Duodenal mucosa (tissue), 2 donors: ENCODE measurements around the gene ELMO1.

ENCODE experiments used
- H3K27ac ChIP-seq: one replicate; pipeline ENCODE4 v1.7.0; 2013; ENCODE audit warnings: low read depth, low read length
- H3K27me3 ChIP-seq, 2 donors: one replicate each; pipeline ENCODE4 v1.7.0; 2013; ENCODE audit warnings: low read length in 2 of 2, control low read depth in 1 of 2; ENCODE audit not compliant: insufficient read depth in 2 of 2, control insufficient read depth in 1 of 2
- H3K36me3 ChIP-seq, 2 donors: one replicate each; pipeline ENCODE4 v1.7.0; 2013; ENCODE audit warnings: low read length in 2 of 2, control low read depth in 1 of 2; ENCODE audit not compliant: insufficient read depth in 2 of 2, control insufficient read depth in 1 of 2
- H3K4me1 ChIP-seq, 2 donors: one replicate each; pipeline ENCODE4 v1.7.0; 2013; ENCODE audit warnings: low read length in 2 of 2, control low read depth in 1 of 2; ENCODE audit not compliant: insufficient read depth in 2 of 2, control insufficient read depth in 1 of 2
- H3K4me3 ChIP-seq, 2 donors: one replicate each; pipeline ENCODE4 v1.7.0; 2013; ENCODE audit warnings: low read length in 2 of 2, low read depth in 1 of 2
- H3K9ac ChIP-seq, 2 donors: one replicate each; pipeline ENCODE4 v1.7.0; 2013; ENCODE audit warnings: low read length in 2 of 2, low read depth in 1 of 2
- H3K9me3 ChIP-seq, 2 donors: one replicate each; pipeline ENCODE4 v1.7.0; 2013; ENCODE audit warnings: low read length in 2 of 2, control low read depth in 1 of 2; ENCODE audit not compliant: control insufficient read depth in 1 of 2

The ELMO1 gene

GRCh38 chr7:37445064-37445723, 3.5 kb downstream of the ELMO1 start:
- H3K36me3 ChIP-seq, result no peaks in the 10 kb centered on the region
- peaks cover 8 to 13% of the 10 kb centered on the region in 2 donors for H3K4me1 ChIP-seq
- no peak overlapping the region for H3K27ac ChIP-seq
- H3K9ac ChIP-seq, result no peak overlapping the region
- no peaks in the 10 kb centered on the region for H3K27me3 ChIP-seq
- H3K9me3 ChIP-seq, result no peaks in the 10 kb centered on the region
- H3K4me3 ChIP-seq, result no peak overlapping the region

- Histone ChIP-seq H3K36me3 (no peaks in the 10 kb centered on the region), H3K9me3 (no peaks in the 10 kb centered on the region), H3K9ac (no peak overlapping the region), H3K4me3 (no peak overlapping the region), H3K27ac (no peak overlapping the region), H3K27me3 (no peaks in the 10 kb centered on the region), H3K4me1 (peaks cover 5 to 10% of the 10 kb centered on the region in 2 donors)
These were observed 5.0 kb downstream of the ELMO1 start for GRCh38 chr7:37443627-37444026.

GRCh38 chr7:37442268-37442667, 6.4 kb downstream of the ELMO1 start:
- Histone ChIP-seq H3K4me3 (no peak overlapping the region), H3K27ac (no peak overlapping the region), H3K4me1 (peaks cover 5 to 10% of the 10 kb centered on the region in 2 donors), H3K9ac (no peak overlapping the region), H3K36me3 (no peaks in the 10 kb centered on the region), H3K27me3 (no peaks in the 10 kb centered on the region), H3K9me3 (no peaks in the 10 kb centered on the region)

GRCh38 chr7:37441816-37442215, 6.8 kb downstream of the ELMO1 start:
- Histone ChIP-seq H3K27me3 (no peaks in the 10 kb centered on the region), H3K4me3 (no peak overlapping the region), H3K27ac (no peak overlapping the region), H3K36me3 (no peaks in the 10 kb centered on the region), H3K9ac (no peak overlapping the region), H3K9me3 (no peaks in the 10 kb centered on the region), H3K4me1 (peaks cover 5 to 10% of the 10 kb centered on the region in 2 donors)

DNA sequence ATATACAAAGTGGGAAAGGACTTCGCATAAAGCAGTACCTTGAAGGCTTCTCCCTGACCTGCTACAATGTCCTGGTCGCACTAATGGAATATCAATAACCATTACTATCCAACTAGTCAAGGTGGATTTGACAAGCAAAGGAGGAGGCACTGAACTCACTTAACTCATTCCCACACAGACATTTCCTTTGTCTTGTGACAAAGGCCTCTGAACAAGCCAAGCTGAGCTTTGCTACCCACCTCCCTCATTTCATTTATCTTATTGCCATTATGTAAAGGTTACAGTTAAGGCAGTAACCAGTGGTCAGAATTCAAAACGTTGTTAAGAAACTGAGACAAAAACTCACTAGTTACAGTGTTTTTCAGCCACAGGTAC, 7.3 kb downstream of the ELMO1 start:
- no peak overlapping the region for H3K4me3 ChIP-seq
- no peak overlapping the region for H3K9ac ChIP-seq
- H3K27me3 ChIP-seq, result no peaks in the 10 kb centered on the region
- H3K4me1 ChIP-seq, result peaks cover 5 to 10% of the 10 kb centered on the region in 2 donors
- H3K27ac ChIP-seq, result no peak overlapping the region
- no peaks in the 10 kb centered on the region for H3K9me3 ChIP-seq
- H3K36me3 ChIP-seq, result no peaks in the 10 kb centered on the region

DNA sequence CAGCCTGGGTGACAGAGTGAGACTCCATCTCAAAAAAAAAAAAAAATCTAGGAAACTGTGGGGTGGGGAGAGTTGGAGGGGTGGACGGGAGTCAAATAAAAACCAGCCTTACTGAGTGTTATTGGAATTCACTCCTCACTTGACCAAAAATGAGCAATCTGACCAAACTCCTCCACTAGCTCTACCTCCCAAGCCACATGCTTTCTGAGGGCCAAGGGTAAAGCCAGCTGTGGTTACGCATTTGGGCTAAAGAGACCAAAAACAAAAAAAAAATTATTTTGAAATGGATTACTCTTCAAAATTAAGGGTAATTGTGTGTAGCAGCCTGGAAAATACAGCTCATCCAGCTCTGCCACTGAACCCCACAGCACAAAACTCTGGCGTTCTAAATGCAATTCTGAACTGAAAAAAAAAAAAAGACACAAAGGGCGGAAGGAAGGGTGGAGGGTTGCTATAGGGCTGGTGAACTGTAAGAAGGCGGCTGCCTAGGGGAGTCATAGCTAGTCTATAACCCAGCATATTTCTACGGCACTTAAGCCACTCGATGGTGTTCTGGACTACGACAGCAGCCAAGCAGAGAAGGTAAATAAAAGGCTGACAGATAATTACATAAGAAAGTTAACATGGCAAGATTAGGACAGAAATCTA, 7.8 kb downstream of the ELMO1 start:
- Histone ChIP-seq H3K27ac (no peak overlapping the region), H3K9me3 (no peaks in the 10 kb centered on the region), H3K36me3 (no peaks in the 10 kb centered on the region), H3K4me1 (peaks cover 5 to 10% of the 10 kb centered on the region in 2 donors), H3K4me3 (no peak overlapping the region), H3K27me3 (no peaks in the 10 kb centered on the region), H3K9ac (no peak overlapping the region)

DNA sequence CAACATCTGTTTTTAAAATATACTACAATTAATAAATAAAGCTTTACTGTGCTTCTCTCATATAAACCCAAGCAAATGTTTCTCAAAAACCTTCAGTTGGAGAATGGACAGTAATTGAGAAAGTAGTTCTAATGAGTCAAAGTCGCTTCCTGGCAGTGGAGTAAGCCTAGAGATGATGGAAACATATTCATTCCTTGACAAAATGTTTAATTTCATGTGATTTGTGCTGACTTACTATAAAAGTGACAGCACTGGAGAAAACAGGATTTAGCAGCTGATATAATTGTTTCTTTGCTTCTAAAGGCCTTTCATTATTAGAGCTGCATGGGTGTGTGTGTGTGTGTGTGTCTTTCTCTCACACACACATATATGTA, 9.0 kb downstream of the ELMO1 start:
- H3K4me3 ChIP-seq, result no peak overlapping the region
- H3K9ac ChIP-seq, result no peak overlapping the region
- no peaks in the 10 kb centered on the region for H3K9me3 ChIP-seq
- no peaks in the 10 kb centered on the region for H3K27me3 ChIP-seq
- peaks cover 5 to 10% of the 10 kb centered on the region in 2 donors for H3K4me1 ChIP-seq
- H3K27ac ChIP-seq, result no peak overlapping the region
- H3K36me3 ChIP-seq, result no peaks in the 10 kb centered on the region

- Histone ChIP-seq H3K4me1 (peaks cover 5 to 10% of the 10 kb centered on the region in 2 donors), H3K4me3 (no peak overlapping the region), H3K27me3 (no peaks in the 10 kb centered on the region), H3K9ac (no peak overlapping the region), H3K9me3 (no peaks in the 10 kb centered on the region), H3K27ac (no peak overlapping the region), H3K36me3 (no peaks in the 10 kb centered on the region)
These were observed 9.6 kb downstream of the ELMO1 start for GRCh38 chr7:37438906-37439652.

DNA sequence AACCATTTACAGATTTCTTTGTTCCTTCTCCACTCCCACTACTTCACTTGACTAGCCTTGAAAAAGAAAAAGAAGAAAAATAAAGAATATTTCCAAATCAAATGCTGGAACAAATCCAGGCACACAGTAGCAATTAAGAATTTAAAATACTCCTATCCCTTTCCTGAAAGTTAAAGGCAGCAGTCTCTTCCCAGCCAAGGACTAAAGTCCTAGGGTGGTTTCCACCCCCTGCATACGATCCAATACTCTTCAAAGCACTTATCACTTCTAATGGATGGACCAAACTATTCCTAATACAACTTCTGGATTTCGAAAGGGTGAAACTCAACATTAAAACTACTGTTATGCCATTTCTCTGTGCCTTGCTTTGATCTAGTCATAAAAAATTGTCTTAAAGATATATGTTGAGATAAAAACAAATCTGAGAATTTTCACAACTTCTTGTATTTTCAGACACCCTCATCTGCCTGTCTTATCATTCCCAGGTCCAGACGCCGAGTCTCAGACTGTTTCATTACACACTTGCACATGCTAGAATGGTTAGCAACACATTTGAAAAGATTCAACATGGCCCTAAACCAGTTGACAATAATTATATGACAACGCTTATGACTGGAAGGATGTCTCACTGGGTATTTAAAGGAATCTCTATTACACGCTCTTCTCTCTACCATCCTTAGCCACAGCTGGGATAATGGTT, 13.4 kb downstream of the ELMO1 start:
- Histone ChIP-seq H3K9ac (no peak overlapping the region), H3K27me3 (no peaks in the 10 kb centered on the region), H3K9me3 (no peaks in the 10 kb centered on the region), H3K4me1 (peaks cover 4 to 5% of the 10 kb centered on the region in 2 donors), H3K36me3 (no peaks in the 10 kb centered on the region), H3K27ac (no peak overlapping the region), H3K4me3 (no peak overlapping the region)

- H3K36me3 ChIP-seq, result no peaks in the 10 kb centered on the region
- H3K27me3 ChIP-seq, result no peaks in the 10 kb centered on the region
- H3K9ac ChIP-seq, result no peak overlapping the region
- H3K4me3 ChIP-seq, result no peak overlapping the region
- H3K4me1 ChIP-seq, result peaks cover 4 to 5% of the 10 kb centered on the region in 2 donors
- H3K27ac ChIP-seq, result no peak overlapping the region
- H3K9me3 ChIP-seq, result no peaks in the 10 kb centered on the region
These were observed 14.1 kb downstream of the ELMO1 start for GRCh38 chr7:37434529-37434928.
